Left hindlimb (tissue), 1 donor: ENCODE data around the gene WNK1.
"Not testable (repeated sequence)": the region's sequence is repeated elsewhere in the genome, so short reads cannot be mapped to it uniquely, and the experiment has no call there.

Source experiments
- DNase-seq: peaks from one replicate; pipeline ENCODE4 v3.0.0-alpha.2; 2018

The WNK1 gene

DNA sequence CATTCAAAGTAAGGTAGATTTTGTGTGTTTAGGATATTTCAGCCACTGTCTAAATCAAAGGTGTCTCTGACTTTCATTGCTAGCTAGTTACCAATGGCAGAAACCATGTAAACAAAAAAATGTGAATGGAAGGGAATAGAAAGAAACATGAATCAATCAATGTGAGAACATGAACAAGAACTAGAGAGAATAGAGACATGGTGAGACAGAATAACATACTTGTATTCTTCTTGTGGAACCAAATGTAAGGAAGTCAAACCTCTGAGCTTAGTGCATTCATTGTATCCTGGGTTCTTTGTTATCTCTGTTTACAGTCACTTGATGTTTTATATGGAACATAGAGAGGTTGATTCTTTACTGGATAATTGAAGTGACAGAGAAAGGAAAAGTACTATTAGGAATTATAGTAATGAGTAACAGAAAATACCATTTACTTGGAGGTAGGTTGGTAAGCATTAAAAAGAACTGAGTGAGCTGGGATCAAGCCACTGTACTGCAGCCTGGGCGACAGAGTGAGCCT, 2.6 kb upstream of the WNK1 start:
- DNase-seq = no peak

DNA sequence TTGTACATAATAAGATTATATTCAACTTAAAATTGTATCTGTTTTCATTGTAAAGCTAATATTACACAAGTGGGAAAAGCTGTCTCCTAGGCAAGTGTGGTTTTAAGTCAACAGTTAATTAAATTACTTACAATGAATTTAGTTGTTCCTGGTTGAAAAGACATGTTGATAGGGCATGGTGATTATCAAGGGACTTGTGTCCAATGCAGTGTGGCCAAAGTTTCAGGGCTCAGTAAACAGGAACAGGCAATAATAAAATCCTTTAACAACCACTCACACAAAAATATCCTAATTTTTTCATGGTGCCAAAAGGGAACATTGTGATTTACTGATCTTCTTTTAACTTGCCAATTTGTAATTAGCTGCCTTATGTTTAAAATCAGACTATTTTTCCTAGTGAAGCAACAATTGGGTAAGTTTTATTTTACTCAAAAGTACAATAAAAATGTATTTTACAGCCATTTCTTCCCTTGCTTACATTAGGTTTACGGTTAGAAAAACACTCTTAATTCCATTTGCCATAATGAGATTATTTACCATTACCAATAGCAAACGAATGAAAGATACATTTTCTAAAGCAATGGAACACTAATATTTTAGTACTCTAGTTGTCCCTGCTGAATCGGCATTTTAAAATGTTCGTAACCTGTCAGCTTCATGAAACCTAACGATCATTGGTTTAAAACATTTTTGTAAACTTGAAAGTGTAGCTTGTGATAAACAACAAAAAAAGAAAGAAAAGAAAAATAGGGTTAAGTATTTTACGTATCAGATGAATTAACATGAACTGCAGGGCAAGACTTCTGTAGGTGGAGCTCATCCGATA, 1.8 kb upstream of the WNK1 start:
- DNase-seq = no peak

DNA sequence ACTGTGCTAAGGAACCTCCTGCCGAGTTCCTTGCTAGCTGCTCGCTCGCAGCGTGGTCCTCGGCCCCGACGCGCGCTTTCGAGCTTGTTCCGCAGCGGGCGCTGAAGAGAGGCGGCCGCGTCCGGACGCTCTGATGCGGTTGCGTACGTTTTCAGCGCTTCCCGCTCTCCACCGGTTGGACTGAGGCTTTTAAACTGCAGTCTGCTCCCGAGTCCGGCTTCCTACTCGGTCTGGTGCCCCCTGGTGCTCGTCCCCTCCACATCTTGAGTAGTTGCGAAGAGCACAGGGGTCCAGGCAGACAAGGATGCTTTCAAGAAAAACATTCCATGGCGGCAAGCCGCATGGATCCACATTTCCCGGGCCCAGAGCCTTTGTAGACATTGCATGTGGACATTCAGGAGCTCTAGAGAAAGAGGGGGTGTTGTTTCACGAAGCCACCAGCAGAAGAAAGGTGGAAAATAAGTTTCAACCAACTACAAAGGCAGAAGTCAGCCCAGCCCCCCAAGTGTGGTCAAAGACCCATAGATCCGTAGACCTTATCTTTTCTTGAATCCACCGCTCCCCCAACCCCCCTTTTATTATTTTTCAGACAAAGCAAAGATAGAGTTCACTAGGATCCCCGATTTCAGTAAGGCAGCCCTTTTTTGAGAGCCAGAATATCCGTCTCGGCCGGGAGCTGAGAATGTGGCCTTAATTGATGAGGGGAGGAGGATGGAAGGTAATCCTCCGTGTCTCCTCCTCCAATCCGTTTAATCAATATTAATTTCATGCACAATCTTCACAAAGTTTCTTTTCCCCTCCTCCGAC, 984 bp upstream of the WNK1 start:
- DNase-seq = peak; percentile 96

DNA sequence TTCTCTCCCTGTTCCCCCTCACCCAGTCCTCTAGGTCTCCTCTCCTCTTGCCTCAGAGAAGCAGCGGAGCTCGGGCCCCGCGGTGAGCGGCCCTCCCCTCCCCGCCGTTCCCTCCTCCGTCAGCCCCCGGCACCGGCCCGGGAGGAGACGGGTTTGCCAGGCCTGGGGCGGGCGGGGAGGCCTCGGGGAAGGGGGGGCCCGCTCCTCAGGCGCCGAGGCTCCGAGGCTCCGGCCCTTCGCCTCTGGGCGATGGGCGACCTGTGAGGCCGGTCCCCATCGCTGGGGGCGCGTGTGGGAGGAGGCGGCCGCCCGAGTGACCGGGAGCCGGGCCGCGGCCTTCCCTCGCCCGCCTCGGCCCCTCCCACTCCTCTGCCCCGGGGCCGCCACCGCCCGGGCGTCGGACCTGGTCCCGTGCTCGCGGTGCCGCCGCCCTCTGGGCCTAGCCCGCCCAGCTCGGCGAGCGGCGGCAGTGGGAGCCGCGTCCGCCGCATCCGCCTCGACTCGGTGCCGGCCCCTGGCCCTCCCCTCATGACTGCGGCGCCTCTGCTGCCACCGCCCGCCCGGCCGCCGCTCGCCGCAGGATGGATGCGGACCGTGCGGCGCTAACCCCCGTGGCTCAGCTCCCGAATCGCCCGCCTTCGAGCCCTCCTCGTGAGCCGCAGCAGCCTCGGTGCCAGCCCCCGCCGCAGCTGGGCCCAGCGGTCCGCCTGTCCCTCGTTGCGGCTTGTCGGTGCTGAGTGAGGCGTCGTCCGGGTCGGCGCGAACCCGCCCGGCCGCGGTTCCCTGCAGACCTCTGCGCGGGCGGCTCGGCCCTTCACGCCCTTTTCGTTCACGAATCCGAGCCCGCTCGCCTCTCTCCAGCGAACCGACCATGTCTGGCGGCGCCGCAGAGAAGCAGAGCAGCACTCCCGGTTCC, 574 bp downstream of the WNK1 start:
- peak; percentile 72 for DNase-seq

DNA sequence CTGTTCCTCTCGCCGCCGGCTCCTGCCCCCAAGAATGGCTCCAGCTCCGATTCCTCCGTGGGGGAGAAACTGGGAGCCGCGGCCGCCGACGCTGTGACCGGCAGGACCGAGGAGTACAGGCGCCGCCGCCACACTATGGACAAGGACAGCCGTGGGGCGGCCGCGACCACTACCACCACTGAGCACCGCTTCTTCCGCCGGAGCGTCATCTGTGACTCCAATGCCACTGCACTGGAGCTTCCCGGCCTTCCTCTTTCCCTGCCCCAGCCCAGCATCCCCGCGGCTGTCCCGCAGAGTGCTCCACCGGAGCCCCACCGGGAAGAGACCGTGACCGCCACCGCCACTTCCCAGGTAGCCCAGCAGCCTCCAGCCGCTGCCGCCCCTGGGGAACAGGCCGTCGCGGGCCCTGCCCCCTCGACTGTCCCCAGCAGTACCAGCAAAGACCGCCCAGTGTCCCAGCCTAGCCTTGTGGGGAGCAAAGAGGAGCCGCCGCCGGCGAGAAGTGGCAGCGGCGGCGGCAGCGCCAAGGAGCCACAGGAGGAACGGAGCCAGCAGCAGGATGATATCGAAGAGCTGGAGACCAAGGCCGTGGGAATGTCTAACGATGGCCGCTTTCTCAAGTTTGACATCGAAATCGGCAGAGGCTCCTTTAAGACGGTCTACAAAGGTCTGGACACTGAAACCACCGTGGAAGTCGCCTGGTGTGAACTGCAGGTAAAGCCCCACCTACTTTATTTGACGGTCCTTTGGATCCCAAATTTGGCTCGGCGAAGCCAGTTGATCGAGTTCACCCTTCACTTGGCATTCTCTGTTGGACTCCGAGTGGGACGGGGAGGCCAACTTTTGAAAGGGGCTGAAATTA, 1.5 kb downstream of the WNK1 start:
- peak; percentile 51 for DNase-seq

DNA sequence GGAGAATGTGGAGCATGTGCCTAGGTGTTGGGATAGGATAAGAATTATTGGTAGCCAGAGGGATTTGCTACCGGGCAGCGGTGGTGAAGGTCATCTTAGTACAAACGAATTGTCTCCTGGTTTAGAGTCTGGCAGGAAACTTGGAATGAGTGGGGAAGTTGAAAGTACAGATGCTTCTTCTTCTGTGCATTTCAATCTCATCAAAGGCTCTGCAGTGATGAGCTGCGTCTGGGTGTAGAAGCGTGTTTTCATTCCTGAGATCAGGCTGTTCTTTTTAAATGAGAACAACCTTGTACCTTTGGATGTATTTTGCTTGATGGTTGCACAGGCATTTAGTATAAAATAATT, 2.1 kb downstream of the WNK1 start:
- DNase-seq = no peak

DNA sequence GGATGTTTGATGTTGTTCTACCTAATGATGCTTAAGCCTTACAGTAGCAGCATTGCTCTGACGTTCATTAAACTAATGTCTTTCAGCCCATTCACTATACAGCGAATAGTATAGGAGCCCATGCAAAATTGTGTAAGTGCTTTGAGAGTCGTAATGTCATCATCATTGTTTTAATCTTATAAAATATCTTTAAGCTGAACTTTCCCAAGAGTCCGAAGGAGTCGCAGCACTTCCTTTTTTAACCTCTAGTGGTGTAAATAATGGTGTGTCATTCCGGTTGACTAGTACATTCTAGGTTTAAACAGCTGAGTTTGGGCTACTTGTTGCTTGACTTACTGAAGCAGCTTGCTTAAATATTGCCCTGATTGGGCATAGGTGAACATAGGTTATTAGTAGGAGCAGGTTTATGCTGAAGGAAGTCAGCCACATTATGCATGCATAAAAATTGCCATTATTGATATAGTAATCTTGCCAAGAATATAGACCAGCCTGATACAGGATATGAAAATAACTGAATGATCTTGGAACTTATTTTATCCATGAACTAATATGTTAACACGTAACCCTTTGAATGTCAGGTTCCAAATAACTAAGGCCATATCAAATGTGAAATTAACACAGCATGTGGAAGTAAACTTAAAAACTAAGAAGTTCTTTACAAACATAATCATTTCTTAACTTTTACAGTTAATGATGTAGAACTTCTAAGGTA, 2.6 kb downstream of the WNK1 start:
- DNase-seq = no peak

DNA sequence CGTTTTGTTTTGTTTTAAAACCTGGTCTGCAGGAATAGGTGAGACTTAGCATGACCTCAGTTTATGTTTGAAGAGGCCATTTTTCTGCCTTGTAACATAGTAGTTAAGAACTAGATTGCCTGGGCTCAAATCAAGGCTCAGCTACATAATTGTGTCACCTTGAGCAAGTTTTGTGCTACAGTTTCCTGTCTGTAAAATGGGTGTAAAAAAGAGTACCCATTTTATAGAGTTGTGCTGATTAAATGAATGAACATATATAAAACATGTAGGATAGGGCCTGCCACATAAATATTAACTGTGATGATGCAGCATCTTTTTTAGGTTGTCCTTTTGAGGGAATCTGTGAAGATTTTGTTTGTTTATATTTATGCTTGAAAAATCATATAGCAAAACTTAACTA, 7.2 kb downstream of the WNK1 start:
- DNase-seq = no peak

DNA sequence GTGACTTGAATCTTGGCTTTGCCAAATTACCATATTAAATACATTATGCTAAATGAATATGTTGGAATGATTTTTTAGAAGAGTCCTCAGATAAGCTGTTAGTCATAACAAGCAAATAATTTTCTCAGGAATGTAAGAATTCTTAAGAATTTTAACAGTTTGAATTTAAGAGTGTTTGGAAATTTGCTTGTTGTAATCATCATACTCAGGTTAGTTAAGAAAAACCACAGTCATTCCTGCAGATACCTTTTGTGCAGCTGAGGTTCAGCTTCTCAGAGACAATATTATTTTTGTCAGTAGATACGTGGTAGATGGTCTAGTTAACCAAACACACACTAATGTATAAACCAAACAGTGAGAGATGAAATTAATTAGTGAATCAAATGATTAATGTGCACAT, 8.9 kb downstream of the WNK1 start:
- DNase-seq = no peak

DNA sequence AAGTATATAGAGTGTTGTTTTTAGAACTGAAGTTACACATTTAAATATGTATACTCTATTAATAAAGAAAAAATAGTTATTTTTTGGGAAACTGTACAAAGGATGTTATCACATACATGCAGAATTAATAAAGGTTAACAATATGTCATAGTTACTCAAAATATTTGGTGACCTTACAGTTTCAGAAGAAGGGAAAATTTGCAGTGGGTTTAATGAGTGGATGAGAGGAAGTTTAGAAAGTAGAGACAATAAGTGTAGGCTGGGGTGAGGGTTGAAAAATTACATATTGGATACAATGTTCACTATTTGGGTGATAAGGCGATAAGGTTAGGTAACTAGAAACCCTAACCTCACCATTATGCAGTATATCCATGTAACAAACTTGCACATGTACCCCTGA, 13.5 kb downstream of the WNK1 start:
- DNase-seq = no peak

DNA sequence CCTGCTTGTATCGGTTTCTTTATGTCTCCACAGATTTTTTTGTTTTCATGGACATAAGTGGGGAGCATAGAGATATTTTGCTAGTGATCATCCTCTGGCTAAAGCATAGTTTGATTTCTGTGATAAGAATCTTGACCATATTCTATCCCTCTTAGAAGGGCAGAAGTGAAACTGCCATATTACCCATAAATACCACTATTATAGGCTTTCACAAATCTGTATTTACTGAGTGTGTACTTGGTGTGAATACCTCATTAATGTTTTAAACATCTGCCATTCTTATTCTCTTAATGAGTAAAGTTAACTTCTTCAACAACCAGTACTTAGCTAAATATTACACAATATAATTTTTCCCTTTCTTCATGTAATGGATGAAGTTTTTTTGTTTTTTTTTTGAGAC, 16.1 kb downstream of the WNK1 start:
- DNase-seq = no peak

DNA sequence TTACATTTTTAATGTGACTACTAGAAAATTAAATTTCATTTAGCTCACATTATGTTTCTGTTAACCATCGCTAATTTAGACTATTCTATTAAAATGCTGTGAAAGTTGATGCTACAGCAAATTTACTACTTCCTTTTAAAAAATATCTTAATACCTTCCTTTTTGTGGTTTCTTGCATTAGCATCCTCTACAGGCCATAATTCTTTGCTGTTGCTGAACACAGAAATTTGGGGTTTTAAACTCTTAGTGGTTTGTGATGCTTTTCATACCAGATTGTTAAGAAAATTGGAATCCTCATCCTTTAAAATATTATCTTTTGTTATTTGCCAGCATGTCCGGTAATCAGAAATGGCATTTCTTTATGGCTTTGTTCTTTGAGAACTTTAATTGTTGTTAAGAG, 18.1 kb downstream of the WNK1 start:
- no peak for DNase-seq

DNA sequence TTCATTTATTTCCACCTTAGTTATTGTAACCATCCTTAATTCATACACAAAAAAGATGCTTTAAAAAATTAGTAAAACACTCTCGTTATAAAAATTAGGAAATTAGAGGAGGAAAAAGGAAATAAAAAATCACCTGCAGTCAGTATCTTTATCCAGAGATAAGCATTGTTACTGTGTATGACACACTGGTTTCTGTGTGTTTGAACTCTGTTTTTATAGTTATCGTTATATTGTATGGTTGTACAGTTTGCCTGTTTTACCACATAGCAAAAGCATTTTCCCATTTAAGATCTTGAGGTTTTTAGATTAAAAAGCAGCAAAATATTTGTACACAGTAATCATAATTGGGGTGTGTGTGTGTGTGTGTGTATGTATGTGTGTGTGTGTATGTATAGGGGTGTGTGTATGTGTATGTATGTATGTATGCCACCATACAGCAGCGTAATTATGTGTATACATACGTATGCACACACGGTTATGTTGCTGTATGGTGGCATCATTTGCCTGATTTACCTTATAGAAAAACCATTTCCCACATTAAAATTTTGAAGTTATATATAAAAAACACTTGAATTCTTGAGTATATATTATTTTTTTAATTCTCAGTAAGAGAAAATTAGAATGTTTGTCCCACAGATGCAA, 19.8 kb downstream of the WNK1 start:
- no peak for DNase-seq

DNA sequence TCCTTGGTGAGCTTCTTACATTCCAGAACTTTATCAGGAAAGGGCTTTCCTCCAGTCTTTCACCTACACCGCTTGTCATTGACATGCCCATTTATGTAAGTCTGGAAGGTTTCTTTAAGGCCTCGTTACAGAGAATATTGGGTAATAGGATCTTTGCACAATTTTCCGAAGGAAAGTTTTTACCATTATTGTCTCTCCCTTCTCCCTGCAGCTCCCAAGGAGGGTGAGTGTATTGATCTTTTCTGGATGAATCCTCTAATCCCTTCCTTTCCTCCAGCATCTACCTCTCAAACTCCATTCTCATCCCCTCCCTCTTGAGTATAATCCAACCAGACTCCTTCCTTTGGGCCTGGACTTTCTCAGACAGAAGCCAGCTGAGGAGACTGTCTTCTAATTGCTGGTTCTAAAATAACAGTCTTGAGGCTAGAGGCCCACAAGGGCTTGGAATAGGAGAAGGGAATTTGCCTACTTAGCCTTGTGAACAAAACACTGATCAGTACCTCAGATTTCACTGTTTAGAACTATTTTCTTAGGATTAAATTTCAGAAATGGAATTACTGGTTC, 21.8 kb downstream of the WNK1 start:
- DNase-seq = no peak

DNA sequence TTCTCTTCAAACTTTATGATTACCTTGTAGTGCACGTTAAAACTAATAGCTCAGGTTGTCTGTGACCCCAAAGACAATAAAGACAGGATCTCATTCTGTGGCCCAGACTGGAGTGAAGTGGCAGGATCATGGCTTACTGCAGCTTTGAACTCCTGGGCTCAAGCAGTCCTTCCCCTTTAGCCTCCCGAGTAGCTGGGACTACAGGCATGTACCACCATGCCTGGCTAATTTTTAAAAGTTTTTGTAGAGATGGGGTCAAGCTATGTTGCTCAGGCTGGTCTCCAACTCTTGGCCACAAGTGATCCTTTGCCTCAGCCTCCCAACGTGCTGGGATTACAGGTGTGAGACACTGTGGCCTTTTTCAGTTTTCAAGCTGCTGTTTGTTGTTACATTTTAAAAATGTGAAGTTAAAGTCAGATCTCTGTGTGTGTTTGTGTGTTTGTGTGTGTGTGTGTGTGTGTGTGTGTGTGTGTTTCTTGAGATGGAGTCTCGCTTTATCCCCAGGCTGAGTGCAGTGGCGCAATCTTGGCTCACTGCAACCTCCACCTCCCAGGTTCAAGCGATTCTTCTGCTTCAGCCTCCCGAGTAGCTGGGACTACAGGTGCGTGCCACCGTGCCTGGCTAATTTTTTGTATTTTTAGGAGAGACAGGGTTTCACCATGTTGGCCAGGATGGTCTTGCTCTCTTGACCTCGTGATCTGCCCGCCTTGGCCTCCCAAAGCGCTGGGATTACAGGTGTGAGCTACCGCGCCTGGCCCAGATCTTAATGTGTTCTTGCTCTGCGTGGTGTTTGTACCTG, 23.8 kb downstream of the WNK1 start:
- DNase-seq = not testable (repeated sequence)

DNA sequence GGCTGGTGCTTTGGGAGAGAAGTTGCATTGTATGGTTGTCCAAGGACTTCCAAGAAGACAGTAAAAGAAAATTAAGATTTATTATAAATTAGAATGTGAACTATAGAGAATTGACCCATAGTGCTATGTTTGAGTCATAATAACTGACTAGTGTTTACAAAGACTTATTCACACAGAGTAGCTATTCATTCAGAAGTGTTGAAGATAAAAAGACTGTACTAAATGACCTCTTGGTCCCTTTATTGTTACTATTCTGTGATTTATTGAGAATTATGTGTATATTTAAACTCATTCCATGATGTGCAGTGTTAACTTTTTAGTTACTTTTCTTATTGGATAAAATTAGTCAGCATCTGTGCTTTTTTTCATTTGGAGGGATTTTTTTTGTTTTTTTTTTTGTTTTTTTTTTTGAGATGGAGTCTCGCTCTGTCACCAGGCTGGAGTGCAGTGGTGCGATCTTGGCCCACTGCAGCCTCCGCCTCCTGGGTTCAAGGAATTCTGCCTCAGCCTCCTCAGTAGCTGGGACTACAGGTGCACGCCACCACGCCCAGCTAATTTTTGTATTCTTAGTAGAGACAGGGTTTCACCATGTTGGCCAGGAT, 24.5 kb downstream of the WNK1 start:
- DNase-seq = not testable (repeated sequence)

DNA sequence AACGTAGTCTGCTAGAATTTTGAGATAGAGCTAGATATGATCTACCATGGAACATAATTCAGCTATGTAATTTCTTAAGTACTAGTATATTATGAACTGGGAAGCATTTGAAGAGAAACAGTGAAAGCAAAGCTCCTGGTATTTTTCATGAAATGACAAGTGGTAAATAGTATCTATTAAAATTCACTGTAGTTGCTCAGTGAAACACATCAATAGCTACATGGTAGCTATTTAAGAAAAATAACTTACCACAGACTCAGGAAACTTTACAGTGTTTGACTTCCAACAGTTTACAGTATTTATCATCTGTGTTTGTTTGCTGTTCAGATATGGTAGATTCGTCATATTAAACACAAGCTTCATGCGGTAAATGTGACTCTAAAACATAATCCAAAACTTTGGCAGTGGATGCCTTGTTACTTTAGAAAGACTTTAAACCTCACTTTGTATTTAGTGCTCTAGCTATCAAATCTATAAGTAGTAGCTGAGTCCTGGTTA, 25.2 kb downstream of the WNK1 start:
- DNase-seq = no peak

DNA sequence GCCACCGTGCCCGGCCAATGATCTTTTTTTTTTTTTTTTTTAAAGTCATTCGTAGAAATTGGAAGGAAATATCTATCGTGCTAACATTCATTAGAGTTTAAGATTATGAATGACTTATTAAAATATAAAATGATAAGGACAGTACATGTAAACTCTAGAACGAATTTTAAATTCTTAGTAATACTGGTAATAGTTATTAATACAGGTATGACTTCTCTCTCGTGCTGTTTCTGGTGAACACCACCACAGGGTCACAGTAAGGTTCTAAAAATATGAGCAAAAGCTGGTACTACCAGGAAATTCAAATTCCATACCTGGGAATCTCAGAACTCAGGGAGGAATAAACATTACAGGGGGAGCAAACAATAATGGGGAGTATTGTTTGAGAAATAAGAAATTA, 26.2 kb downstream of the WNK1 start:
- no peak for DNase-seq
